HEK293 (cell line): ENCODE results near the gene SOX13.

Experiments
- CTCF ChIA-PET: fragments of 350-600 bp; formaldehyde crosslinking; extraction: SDS; loops from one replicate; lab custom pipeline; 2021; ENCODE audit warnings: antibody characterized with exemption; lab: Yijun Ruan, JAX
- POLR2A ChIA-PET: fragments of 300-600 bp; formaldehyde crosslinking; extraction: SDS; loops from one replicate; lab custom pipeline; 2020; ENCODE audit warnings: antibody characterized with exemption, inconsistent platforms; lab: Yijun Ruan, JAX
- H3K27ac ChIP-seq: fragments of 200-500 bp; sonication (Bioruptor generic); 2 replicates; pipeline ENCODE4 v1.5.1; 2014; ENCODE audit warnings: low read depth, low read length, control low read depth, inconsistent platforms; ENCODE audit errors: extremely low read depth
- H3K36me3 ChIP-seq, 2 experiments: fragments of 200-500 bp in 1 of 2; sonication (Bioruptor generic) in 1 of 2; 1 replicate in 1 of 2; 2 replicates in 1 of 2; pipeline ENCODE4 v1.5.1; 2014 to 2017; ENCODE audit warnings: inconsistent platforms in 2 of 2, low read length in 2 of 2; ENCODE audit not compliant: control insufficient read depth in 2 of 2, insufficient read depth in 1 of 2
- H3K4me1 ChIP-seq: fragments of 200-500 bp; sonication (Bioruptor generic); 2 replicates; pipeline ENCODE4 v1.5.1; 2014; ENCODE audit warnings: mild to moderate bottlenecking, low read length, inconsistent platforms; ENCODE audit not compliant: control insufficient read depth, insufficient read depth
- H3K4me3 ChIP-seq: 2 replicates; pipeline ENCODE4 v1.5.1; 2011; ENCODE audit warnings: low read depth, mild to moderate bottlenecking, control low read depth, low read length, moderate library complexity
- H3K9me3 ChIP-seq: fragments of 200-500 bp; sonication (Bioruptor generic); 2 replicates; pipeline ENCODE4 v1.5.1; 2014; ENCODE audit warnings: low read depth, low read length, inconsistent platforms; ENCODE audit not compliant: control insufficient read depth, insufficient read depth
- KLF8 ChIP-seq: fragments of 450-650 bp; formaldehyde crosslinking; IDR thresholded peaks from 2 replicates; pipeline ENCODE4 v1.5.1; 2016; ENCODE audit warnings: missing biosample characterization, missing genetic modification characterization
- MYNN ChIP-seq: fragments of 450-650 bp; formaldehyde crosslinking; IDR thresholded peaks from 2 replicates; pipeline ENCODE4 v1.5.1; 2016; ENCODE audit warnings: missing biosample characterization, missing genetic modification characterization, borderline replicate concordance
- OVOL3 ChIP-seq: fragments of 450-650 bp; formaldehyde crosslinking; IDR thresholded peaks from 2 replicates; pipeline ENCODE4 v1.5.1; 2016; ENCODE audit warnings: missing biosample characterization, missing genetic modification characterization
- PRDM1 ChIP-seq: fragments of 450-650 bp; formaldehyde crosslinking; IDR thresholded peaks from 2 replicates; pipeline ENCODE4; 2016; ENCODE audit warnings: missing biosample characterization, missing genetic modification characterization
- SP3 ChIP-seq: fragments of 450-650 bp; formaldehyde crosslinking; IDR thresholded peaks from 2 replicates; pipeline ENCODE4 v1.5.1; 2016; ENCODE audit warnings: missing biosample characterization, missing genetic modification characterization
- YY2 ChIP-seq: fragments of 450-650 bp; formaldehyde crosslinking; IDR thresholded peaks from 2 replicates; pipeline ENCODE4 v1.5.1; 2016; ENCODE audit warnings: missing biosample characterization, missing genetic modification characterization
- ZBTB7A ChIP-seq: fragments of 450-650 bp; formaldehyde crosslinking; IDR thresholded peaks from 2 replicates; pipeline ENCODE4 v1.5.1; 2016; ENCODE audit warnings: low read depth, missing biosample characterization, missing genetic modification characterization
- ZNF121 ChIP-seq: fragments of 450-650 bp; formaldehyde crosslinking; IDR thresholded peaks from 2 replicates; pipeline ENCODE4 v1.5.1; 2016; ENCODE audit warnings: missing biosample characterization, missing genetic modification characterization
- ZNF146 ChIP-seq: fragments of 450-650 bp; formaldehyde crosslinking; IDR thresholded peaks from 2 replicates; pipeline ENCODE4 v1.5.1; 2016; ENCODE audit warnings: missing biosample characterization, missing genetic modification characterization
- ZNF223 ChIP-seq: fragments of 450-650 bp; formaldehyde crosslinking; IDR thresholded peaks from 2 replicates; pipeline ENCODE4 v1.5.1; 2016; ENCODE audit warnings: missing biosample characterization, missing genetic modification characterization
- ZNF266 ChIP-seq: fragments of 450-650 bp; formaldehyde crosslinking; IDR thresholded peaks from 2 replicates; pipeline ENCODE4 v1.5.1; 2016; ENCODE audit warnings: missing biosample characterization, missing genetic modification characterization, low read depth
- ZNF366 ChIP-seq: fragments of 450-650 bp; formaldehyde crosslinking; conservative IDR thresholded peaks from 2 replicates; pipeline ENCODE4 v1.5.1; 2016; ENCODE audit warnings: missing biosample characterization, missing genetic modification characterization
- ZNF394 ChIP-seq: fragments of 450-650 bp; formaldehyde crosslinking; IDR thresholded peaks from 2 replicates; pipeline ENCODE4 v1.5.1; 2016; ENCODE audit warnings: missing biosample characterization, missing genetic modification characterization, mild to moderate bottlenecking, moderate library complexity, borderline replicate concordance
- ZNF398 ChIP-seq: fragments of 450-650 bp; formaldehyde crosslinking; IDR thresholded peaks from 2 replicates; pipeline ENCODE4 v1.5.1; 2017; ENCODE audit warnings: missing biosample characterization, missing genetic modification characterization
- ZNF585B ChIP-seq: fragments of 450-650 bp; formaldehyde crosslinking; IDR thresholded peaks from 2 replicates; pipeline ENCODE4 v1.5.1; 2016; ENCODE audit warnings: missing biosample characterization, missing genetic modification characterization
- ZNF670 ChIP-seq: fragments of 450-650 bp; formaldehyde crosslinking; IDR thresholded peaks from 2 replicates; pipeline ENCODE4 v1.5.1; 2016; ENCODE audit warnings: missing biosample characterization, missing genetic modification characterization, low read depth
- ZNF792 ChIP-seq: fragments of 450-650 bp; formaldehyde crosslinking; IDR thresholded peaks from 2 replicates; pipeline ENCODE4 v1.5.1; 2016; ENCODE audit warnings: missing biosample characterization, missing genetic modification characterization
- ZXDB ChIP-seq: fragments of 450-650 bp; formaldehyde crosslinking; IDR thresholded peaks from 2 replicates; pipeline ENCODE4 v1.5.1; 2016; ENCODE audit warnings: missing biosample characterization, missing genetic modification characterization
- TF ChIP-seq, protein P1 (sequence below): fragments of 450-650 bp; formaldehyde crosslinking; IDR thresholded peaks from 2 replicates; pipeline ENCODE4 v1.5.1; 2016; ENCODE audit warnings: missing biosample characterization, missing genetic modification characterization, borderline replicate concordance
- TF ChIP-seq, protein P2 (sequence below): fragments of 450-650 bp; formaldehyde crosslinking; IDR thresholded peaks from 2 replicates; pipeline ENCODE4 v1.5.1; 2016; ENCODE audit warnings: missing biosample characterization, missing genetic modification characterization

Gene SOX13

DNA sequence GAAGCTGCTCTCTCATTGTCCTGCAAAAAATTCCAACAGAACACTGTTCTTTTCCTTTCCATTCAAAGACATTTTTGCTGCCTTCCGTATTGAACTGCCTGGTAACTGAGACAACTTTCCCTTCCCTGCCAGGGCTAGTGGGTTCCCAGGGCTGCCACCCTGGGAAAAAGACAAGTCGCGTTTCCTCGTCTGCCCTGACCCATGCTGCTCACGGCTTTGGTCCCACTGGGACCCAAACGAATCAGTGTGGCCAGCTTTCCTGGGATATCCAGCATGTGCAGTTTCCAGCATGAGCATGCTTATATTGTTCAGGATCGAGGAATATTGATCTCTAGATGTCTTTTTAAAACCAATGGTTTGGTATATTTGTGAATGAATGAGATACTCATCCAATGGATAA is 18.2 kb downstream of the SOX13 start:
- ChIA-PET POLR2A (interaction anchor here (1.3 kb wide), 1 partner anchor 11 kb away, joined by 4 read pairs; no protein-coding TSS in a partner anchor), CTCF (no interaction called here)

GRCh38 chr1:204091787-204092312 is 18.9 kb downstream of the SOX13 start:
- H3K27ac ChIP-seq: no peak overlapping the region
- no peaks in the 10 kb centered on the region for H3K36me3 ChIP-seq
- ChIA-PET POLR2A (interaction anchor here (1.3 kb wide), 1 partner anchor 11 kb away, joined by 4 read pairs; no protein-coding TSS in a partner anchor), CTCF (no interaction called here)
- TF ChIP-seq YY2 (no peak), ZNF366 (tag by site-specific recombination) (peak; percentile 52; the same call in 1 of the 2 replicates), ZNF121 (tag by site-specific recombination) (peak; percentile 98), PRDM1 (peak; percentile 78)
- no peaks in the 10 kb centered on the region for H3K9me3 ChIP-seq
- no peak overlapping the region for H3K4me3 ChIP-seq
- peaks cover 6% of the 10 kb centered on the region; the same call in 1 of the 2 replicates for H3K4me1 ChIP-seq

More for the DNA sequence above, 18.2 kb downstream of the SOX13 start:
- Histone ChIP-seq H3K4me1 (peaks cover 6% of the 10 kb centered on the region; the same call in 1 of the 2 replicates), H3K9me3 (no peaks in the 10 kb centered on the region), H3K4me3 (no peak overlapping the region), H3K36me3 (no peaks in the 10 kb centered on the region), H3K27ac (no peak overlapping the region)
- TF ChIP-seq KLF8 (tag by site-specific recombination) (no peak), SP3 (tag by site-specific recombination) (no peak), ZNF398 (no peak), MYNN (tag by site-specific recombination) (no peak), ZNF223 (no peak), ZXDB (tag by site-specific recombination) (no peak), ZNF266 (tag by site-specific recombination) (no peak), ZBTB7A (tag by site-specific recombination) (no peak), PRDM1 (no peak), ZNF585B (tag by site-specific recombination) (no peak), OVOL3 (tag by site-specific recombination) (no peak), ZNF146 (tag by site-specific recombination) (no peak), ZNF394 (tag by site-specific recombination) (no peak), ZNF792 (tag by site-specific recombination) (no peak), YY2 (no peak), ZNF670 (no peak)
- TF ChIP-seq, protein P1, sequence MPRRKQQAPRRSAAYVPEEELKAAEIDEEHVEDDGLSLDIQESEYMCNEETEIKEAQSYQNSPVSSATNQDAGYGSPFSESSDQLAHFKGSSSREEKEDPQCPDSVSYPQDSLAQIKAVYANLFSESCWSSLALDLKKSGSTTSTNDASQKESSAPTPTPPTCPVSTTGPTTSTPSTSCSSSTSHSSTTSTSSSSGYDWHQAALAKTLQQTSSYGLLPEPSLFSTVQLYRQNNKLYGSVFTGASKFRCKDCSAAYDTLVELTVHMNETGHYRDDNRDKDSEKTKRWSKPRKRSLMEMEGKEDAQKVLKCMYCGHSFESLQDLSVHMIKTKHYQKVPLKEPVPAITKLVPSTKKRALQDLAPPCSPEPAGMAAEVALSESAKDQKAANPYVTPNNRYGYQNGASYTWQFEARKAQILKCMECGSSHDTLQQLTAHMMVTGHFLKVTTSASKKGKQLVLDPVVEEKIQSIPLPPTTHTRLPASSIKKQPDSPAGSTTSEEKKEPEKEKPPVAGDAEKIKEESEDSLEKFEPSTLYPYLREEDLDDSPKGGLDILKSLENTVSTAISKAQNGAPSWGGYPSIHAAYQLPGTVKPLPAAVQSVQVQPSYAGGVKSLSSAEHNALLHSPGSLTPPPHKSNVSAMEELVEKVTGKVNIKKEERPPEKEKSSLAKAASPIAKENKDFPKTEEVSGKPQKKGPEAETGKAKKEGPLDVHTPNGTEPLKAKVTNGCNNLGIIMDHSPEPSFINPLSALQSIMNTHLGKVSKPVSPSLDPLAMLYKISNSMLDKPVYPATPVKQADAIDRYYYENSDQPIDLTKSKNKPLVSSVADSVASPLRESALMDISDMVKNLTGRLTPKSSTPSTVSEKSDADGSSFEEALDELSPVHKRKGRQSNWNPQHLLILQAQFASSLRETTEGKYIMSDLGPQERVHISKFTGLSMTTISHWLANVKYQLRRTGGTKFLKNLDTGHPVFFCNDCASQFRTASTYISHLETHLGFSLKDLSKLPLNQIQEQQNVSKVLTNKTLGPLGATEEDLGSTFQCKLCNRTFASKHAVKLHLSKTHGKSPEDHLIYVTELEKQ (tag by site-specific recombination): no peak
- TF ChIP-seq, protein P2, sequence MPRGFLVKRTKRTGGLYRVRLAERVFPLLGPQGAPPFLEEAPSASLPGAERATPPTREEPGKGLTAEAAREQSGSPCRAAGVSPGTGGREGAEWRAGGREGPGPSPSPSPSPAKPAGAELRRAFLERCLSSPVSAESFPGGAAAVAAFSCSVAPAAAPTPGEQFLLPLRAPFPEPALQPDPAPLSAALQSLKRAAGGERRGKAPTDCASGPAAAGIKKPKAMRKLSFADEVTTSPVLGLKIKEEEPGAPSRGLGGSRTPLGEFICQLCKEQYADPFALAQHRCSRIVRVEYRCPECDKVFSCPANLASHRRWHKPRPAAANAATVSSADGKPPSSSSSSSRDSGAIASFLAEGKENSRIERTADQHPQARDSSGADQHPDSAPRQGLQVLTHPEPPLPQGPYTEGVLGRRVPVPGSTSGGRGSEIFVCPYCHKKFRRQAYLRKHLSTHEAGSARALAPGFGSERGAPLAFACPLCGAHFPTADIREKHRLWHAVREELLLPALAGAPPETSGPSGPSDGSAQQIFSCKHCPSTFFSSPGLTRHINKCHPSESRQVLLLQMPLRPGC (tag by site-specific recombination): no peak
